ENCODE data around the gene PCNX2. TPM values are rescaled to one million over a fixed set of nuclear protein-coding genes. Genes with fewer than 3 reads are reported as not detected.

The PCNX2 gene, protein sequence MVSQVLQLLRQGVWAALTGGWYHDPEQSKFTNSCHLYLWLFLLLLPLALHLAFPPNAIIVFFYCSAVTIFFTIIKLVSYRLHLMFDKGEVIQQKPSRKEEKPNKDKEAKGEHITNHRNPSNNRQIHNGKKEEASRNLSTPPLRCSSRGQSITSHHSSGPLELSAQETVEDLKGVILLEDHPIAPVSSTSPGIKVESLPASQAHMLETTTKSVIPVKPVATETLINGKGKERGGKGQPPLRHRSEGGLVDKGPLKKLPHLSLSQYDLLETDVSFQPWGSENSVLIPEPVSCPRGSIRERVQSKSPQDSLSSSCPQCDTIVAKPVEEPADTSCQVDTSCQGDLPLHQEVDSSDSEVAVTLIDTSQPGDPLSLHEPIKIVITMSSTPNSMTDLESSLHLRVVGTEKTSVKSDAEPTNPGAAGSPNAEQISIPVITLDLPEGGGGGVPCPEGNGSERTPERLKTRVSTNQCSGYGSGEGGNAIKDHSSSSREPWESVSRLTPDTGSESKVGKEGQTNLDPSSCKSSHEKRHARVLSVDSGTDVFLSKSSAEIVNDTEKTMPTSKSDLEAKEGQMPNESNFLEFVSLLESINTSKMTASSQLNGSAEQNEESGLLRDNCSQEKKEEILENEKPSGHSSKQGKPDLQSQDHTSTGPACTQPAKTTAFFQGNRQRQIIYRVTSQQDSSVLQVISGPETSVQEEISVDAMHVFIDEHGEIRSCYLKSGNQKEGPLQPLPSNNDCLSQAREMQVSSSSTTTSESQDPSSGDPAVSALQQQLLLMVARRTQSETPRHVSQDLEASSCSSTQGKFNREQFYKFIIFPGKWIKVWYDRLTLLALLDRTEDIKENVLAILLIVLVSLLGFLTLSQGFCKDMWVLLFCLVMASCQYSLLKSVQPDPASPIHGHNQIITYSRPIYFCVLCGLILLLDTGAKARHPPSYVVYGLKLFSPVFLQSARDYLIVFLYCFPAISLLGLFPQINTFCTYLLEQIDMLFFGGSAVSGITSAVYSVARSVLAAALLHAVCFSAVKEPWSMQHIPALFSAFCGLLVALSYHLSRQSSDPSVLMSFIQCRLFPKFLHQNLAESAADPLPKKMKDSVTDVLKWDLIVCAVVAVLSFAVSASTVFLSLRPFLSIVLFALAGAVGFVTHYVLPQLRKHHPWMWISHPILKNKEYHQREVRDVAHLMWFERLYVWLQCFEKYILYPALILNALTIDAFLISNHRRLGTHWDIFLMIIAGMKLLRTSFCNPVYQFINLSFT (N-terminal part only)
- total RNA-seq = 0.51 and 0.60 TPM in 2 replicates

DNA sequence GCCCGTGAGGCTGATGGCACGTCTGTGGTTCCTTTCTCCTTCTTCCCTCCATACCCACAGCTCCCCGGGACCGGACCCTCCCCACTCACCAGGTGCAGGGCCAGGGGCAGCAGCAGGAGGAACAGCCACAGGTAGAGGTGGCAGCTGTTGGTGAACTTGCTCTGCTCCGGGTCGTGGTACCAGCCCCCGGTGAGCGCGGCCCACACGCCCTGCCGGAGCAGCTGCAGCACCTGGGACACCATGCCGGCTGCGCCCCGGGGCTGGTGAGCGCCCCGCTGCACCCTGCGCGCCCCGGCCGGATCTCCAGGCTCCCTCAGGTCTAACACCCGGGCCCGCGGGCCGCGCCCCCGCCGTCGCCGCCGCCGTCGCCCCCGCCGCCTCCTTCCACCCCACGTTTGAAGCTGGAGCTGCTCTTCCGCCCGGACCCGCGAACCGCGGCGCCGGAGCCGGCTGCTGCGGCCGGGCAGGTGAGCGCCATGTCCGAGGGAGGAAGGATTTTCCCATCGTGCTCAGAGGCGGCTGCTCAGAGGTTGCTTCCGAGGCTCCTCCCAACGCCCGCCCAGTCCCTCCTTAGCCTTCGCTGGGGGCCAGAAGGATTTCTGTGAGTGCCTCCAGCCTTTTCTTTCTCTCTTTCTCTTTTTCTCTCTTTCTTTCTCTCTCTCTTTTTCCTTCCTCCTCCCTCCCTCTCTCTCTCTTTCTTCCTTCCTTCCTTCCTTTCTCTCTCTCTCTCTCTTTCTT is at the start of gene PCNX2:
TSS of gene PCNX2 (minus strand) at position 489 of the 738 bp plus-strand sequence. CDS start at position 242, 247 bp downstream.
- peak; percentile 41 for DNase-seq

GRCh38 chr1:233343262-233343661 is 47.7 kb upstream of the PCNX2 start:
- DNase-seq = no peak

GRCh38 chr1:233342086-233342485 is 46.6 kb upstream of the PCNX2 start:
- DNase-seq = no peak

DNA sequence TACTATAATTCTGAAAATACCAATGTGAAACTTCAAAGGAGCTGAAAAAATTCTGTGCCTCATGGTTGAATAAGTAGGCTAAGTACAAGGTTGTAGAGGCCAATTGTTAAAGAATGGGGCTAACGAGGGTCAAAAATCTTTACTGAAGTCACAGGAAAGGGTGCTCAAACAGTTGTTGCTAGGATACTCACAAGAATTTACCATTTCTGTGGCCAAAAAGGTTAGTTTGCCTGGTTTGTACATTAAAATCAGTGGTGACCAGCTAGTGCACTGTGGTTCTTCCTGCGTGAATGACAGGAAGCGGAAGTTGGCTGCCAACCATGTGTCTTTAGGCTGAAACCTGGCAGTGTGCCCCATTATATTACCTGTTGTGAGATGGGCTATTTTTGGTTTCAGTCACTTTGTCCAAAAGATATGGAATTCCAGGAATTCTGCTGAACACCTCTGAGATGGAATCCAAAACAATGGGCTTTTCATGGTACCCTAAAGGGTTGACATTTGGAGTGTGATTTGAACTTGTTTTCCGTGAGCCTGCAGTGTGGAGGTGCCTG is 45.5 kb upstream of the PCNX2 start:
- no peak for DNase-seq

GRCh38 chr1:233340031-233340555 is 44.6 kb upstream of the PCNX2 start:
- no peak for DNase-seq

- no peak for DNase-seq
Observed at GRCh38 chr1:233338102-233338501, 42.6 kb upstream of the PCNX2 start.

- DNase-seq = no peak
Observed at GRCh38 chr1:233337505-233337904, 42.0 kb upstream of the PCNX2 start.

GRCh38 chr1:233336554-233337456 is 41.3 kb upstream of the PCNX2 start:
- DNase-seq = no peak

- no peak for DNase-seq
Observed at GRCh38 chr1:233334092-233334491, 38.6 kb upstream of the PCNX2 start.

DNA sequence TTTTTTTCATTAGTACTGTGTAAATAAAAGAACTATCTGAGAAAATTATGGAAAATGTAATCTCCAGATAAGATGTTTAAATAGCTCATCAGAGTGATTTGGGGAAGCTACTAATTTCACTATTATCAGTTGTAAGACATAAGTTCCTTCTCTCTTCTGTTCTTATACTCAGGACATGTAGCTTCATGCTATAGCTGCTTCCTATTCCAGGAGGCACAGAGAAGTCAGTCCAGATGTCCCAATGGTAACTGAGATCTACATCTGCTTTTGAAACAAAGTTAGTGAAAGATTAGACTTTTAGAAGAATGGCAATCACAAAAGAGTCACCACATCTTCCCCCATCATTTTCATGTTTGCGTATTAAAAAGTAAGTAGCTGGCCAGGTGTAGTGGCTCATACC is 37.6 kb upstream of the PCNX2 start:
- no peak for DNase-seq

DNA sequence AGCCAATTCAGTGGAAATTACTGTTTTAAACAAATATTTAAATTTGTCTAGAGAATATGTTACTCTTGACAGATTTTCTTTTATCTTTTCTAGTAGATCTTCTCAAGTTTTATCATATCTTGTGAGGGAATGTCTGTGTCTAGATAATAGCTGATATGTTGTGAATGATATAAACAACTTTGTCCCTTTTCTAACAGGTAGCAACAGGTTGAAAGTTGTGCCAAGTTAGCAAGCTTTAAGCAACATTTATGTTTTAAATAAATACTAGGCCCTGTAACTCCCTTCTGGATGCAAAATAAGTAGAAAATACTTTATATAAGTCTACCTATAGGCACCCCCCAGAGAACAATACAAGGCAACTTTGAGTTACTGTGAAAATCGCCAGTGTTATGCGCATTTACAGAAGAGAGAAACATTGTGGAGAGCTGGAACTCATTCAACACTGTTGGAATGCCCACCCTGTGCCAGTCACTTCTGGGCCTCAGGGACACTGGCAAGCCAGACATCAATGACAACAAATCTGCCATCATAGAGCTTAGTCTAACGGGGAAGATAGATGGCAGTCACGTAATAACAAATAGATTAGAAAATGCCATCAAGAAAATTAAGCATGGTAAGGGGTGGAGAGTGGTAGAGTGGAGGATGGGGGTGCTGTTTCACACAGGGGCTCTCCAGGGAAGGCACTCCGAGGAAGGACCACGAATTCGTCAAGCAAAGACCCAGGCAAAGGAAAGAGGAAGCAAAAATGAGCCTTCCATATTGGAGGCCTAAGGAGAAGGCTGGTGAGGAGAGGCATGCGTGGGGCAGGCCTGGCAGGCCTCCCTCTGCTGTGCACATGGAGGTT is 36.4 kb upstream of the PCNX2 start:
- no peak for DNase-seq

DNA sequence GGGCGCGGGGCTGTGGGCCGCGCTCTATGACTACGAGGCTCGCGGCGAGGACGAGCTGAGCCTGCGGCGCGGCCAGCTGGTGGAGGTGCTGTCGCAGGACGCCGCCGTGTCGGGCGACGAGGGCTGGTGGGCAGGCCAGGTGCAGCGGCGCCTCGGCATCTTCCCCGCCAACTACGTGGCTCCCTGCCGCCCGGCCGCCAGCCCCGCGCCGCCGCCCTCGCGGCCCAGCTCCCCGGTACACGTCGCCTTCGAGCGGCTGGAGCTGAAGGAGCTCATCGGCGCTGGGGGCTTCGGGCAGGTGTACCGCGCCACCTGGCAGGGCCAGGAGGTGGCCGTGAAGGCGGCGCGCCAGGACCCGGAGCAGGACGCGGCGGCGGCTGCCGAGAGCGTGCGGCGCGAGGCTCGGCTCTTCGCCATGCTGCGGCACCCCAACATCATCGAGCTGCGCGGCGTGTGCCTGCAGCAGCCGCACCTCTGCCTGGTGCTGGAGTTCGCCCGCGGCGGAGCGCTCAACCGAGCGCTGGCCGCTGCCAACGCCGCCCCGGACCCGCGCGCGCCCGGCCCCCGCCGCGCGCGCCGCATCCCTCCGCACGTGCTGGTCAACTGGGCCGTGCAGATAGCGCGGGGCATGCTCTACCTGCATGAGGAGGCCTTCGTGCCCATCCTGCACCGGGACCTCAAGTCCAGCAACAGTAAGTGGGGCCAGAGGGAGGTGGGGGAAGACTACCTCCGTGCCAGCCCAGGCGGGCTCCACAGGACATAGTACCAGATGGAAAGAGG is 32.8 kb upstream of the PCNX2 start:
- peak; percentile 9 for DNase-seq

DNA sequence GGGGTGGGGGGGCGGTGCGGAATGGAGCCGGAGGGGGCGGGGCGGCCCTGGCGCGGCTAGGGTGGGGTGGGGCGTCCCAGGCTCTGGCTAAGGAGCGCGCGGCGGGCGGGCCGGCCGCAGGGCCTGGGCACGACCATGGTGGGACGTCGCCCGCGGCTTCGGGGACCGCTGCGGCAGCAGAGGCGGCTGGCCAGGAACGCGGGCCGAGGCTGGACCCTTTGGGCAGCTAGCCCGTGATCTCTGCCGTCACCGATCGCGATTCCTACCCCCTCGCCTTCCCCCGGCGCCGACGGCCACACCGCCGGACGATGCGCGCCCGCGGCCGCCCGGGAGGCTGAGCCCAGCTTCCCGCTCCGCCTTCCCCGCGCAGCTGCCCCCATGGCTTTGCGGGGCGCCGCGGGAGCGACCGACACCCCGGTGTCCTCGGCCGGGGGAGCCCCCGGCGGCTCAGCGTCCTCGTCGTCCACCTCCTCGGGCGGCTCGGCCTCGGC is 32.2 kb upstream of the PCNX2 start, which contains the start of gene MAP3K21:
TSS of gene MAP3K21 (plus strand) at position 74 of the 491 bp plus-strand sequence. CDS start at position 379, 305 bp downstream.
- DNase-seq = peak; percentile 12

DNA sequence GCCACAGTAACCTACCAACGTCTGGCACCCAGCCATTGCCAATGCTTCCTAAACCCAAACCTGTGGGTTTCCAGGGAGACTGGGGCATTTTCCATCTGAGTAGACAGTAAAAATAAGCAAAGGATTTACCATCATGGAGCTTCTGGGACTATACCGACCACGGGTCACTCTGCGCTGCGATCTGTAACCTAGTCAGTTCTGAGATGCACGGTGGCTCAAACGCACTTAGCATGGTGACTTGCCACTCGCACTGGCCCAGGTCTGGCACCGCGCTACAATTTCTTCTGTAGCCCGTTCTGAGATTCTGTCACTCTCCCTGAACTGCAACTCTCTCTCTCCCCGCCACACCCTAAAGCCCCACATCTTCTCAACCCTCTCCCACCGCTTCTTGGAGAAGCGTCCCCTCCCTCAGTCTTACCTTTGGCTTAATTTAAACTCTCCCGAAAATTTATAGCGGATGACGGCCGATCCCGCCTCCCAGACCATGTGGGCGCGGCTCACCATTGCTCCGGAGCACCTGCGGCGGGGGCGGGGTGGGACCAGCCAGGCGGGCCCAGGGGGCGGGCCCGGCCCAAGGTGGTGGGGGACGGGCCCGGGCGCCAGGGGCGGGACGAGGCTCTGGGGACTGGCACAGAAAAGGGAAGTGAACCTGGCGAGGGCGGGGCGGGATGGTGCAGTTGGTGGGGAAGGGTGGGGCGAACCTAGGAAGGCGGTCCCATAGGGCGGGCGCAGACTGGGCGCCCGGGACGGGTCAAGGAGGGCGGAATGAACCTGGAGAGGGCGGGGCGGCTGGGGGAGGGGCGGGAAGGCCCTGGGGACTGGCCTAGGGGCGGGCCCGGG is 31.5 kb upstream of the PCNX2 start:
- DNase-seq = peak; percentile 7

DNA sequence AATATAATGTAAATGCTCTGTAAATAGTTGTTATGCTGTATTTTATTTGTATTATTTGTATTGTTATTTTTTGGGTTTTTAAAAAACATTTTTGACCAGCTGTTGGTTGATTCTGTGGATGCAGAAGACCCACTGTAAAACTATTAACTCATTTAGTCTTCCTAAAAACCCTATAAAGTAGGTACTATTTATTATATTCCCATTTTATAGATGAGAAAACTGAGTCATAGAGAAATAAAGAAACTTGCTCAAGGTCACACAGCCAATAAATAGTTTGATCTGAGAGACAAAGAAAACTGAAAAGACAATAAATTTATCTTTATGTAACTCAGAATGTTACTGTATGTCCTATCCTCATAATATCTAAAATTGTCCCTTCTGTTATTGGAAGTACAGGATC is 30.8 kb upstream of the PCNX2 start:
- DNase-seq = no peak

GRCh38 chr1:233323718-233324117 is 28.2 kb upstream of the PCNX2 start:
- no peak for DNase-seq

DNA sequence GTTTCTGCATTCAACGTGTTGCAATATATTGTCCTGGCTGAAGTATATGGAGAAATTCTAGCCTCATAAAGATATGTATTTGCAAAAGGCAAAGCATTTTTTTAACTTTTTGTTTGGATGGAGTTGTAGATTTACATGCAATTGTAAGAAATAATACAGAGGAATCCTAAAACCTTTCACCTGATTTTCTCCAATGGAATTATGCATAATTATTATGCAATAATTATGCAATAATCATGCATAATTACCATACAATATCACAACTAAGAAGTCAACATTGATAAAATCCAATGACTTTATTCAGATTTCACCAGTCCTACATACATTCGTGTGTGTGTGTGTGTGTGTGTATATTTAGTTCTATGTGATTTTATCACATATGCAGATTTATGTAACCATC is 24.5 kb upstream of the PCNX2 start:
- DNase-seq = no peak

Data from dermis blood vessel endothelial cell (primary cell).